Erythroblast (primary cell): ENCODE data around the gene TMEM190.

Source experiments
- DNase-seq, 2 experiments: peaks; one replicate each; lab custom pipeline; 2025; lab: John Stamatoyannopoulos, UW
- GATA1 ChIP-seq: IDR thresholded peaks from 2 replicates; pipeline ENCODE4 v1.6.1; 2011; ENCODE audit warnings: low read depth, mild to moderate bottlenecking, control low read depth, low read length, moderate library complexity
- POLR2A ChIP-seq: IDR thresholded peaks from 2 replicates; pipeline ENCODE4 v1.6.1; 2011; ENCODE audit warnings: mild to moderate bottlenecking, low read length

TMEM190 gene

DNA sequence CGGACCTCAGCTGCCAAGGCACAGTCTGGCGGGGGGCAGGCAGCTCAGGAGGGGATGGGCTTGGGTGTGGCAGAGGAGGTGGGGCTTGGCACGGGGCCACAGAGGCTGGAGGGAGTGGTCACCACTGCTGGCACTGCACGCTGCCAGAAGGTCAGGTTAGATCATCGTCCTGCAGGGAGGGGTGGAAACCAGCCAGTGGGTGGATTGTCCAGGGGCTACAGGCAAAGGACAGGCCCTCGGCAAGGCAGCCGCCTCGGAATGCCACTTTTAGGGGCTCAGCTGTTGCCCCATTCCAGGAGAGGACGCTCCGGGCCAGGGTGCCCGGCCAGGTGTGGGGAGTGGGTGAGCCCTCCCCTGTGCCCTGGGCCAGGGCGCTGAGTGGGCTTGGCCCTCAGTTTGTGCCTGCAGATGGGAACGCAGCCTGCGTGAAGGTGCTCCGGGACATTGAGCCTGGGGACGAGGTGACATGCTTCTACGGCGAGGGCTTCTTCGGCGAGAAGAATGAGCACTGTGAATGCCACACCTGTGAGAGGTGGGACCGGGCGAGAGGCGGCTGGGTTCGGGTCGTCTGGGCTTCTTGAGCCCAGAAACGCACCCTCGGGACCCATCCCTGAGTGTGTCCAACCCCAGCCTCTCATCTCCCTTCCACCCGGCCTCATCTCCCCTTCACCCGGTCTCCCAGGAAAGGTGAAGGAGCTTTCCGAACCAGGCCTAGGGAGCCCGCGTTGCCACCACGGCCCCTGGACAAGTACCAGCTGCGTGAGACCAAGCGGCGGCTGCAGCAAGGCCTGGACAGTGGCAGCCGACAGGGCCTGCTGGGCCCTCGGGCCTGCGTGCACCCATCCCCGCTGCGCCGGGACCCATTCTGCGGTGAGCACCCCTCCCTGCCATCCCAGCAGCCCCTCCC, 30.6 kb upstream of the TMEM190 start:
- no peak for TF ChIP-seq POLR2A
- TF ChIP-seq GATA1, result no peak
- DNase-seq, result peak; percentile 89 to 92

GRCh38 chr19:55346725-55347441, 29.7 kb upstream of the TMEM190 start:
- no peak for DNase-seq
- TF ChIP-seq POLR2A (no peak), GATA1 (no peak)

- DNase-seq, result no peak
- TF ChIP-seq GATA1, result no peak
- TF ChIP-seq POLR2A, result no peak
These were observed 29.1 kb upstream of the TMEM190 start for GRCh38 chr19:55347442-55348009.

DNA sequence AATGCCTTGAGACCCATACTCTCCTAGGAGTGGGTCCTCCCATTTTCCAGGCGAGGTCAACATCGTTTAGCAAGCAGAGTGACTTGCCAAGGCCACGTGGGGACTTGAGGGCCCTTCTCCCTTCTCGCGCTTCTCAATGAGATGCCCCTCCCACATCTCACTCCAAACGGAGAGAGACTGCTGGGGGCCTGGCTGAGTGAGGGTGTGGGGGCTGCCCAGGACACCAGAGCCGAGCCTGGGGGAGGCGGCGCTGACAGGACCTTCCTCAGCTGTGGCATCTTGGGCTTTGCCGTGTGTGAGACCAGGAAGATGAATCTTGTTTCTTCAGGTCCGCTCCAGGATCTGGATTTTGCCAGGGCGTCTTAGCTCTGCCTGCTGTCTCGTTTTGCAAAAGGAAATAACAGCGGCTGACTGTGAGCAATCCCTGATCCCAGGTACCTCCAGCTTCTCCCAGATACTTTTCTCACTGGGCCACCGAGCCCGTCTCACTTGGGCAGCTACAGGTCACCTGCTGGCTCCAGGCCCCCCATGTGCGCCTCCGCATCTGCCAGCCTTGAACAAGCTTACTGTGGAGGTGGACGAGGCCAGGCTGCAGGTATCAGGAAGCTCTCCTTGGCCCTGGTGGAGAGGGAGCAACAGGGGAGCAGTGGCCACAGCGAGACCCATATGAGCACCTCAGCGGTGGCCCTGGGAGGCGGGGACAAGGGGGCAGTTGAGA, 28.1 kb upstream of the TMEM190 start:
- no peak for DNase-seq
- TF ChIP-seq GATA1 (no peak), POLR2A (no peak)

GRCh38 chr19:55350620-55351315, 25.9 kb upstream of the TMEM190 start:
- TF ChIP-seq GATA1 (no peak), POLR2A (peak; percentile 19)
- DNase-seq, result no peak

GRCh38 chr19:55352040-55352439, 24.6 kb upstream of the TMEM190 start:
- TF ChIP-seq GATA1 (no peak), POLR2A (no peak)
- no peak for DNase-seq

GRCh38 chr19:55352549-55353145, 24.0 kb upstream of the TMEM190 start:
- TF ChIP-seq POLR2A (no peak), GATA1 (no peak)
- DNase-seq, result no peak

DNA sequence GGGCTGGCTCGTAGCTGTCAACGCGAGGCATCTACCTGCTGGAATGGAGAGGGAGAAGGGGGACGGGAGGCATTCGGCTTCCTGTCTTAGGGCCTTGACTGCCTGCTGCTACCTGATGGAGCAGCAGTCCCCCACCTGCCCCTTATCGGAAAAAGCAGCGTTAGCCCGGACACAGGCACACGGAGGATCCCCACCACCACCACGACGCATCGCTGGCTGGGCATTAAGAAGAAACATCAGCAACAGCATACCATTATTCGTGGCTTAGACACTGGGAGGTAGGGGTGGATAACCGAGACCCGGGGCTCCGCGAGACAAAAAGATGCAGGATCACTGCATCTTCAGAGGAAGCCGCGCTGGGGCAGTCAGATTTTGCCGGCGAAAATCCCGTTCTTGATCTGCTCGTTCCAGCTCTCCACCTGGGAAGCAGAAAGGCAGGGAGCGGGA, 23.2 kb upstream of the TMEM190 start:
- TF ChIP-seq GATA1, result no peak
- TF ChIP-seq POLR2A, result no peak
- DNase-seq, result no peak

- TF ChIP-seq POLR2A (no peak), GATA1 (no peak)
- peak; percentile 77 to 84 for DNase-seq
These were observed 22.6 kb upstream of the TMEM190 start for GRCh38 chr19:55353803-55354697.

DNA sequence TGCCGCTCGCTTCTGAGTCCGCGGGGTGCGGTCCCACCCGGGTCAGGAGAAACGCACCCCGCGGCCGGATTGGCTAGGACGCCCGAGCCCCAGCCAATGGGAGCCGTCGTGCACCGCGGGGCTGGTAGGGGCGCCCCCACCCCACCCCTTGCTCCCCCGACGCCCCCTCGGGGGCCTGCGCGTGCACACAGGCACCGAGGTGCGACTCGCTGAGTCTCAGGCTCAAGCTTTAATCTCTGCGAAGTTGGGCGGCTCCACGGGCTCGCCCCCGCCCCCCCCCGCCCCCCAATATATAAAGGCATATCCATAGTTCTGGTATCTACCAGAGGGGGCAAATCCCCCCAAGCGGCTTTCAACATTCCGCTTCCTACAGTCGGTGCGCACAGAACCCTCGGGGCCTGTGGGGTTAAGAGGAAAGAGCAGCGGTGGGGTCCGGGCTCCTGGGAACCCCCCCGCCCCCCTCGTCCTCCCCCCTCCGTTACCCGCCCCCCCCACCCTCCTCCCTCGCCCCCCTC, 21.9 kb upstream of the TMEM190 start, which contains the start of gene COX6B2:
Gene COX6B2 (minus strand): TSS at position 22 of the 515 bp plus-strand sequence. CDS start 198 bp downstream, outside the sequence.
- TF ChIP-seq POLR2A (no peak), GATA1 (no peak)
- peak in 1 of 2 experiments; percentile 31 for DNase-seq

GRCh38 chr19:55355213-55355821, 21.3 kb upstream of the TMEM190 start:
- TF ChIP-seq POLR2A, result no peak
- no peak for TF ChIP-seq GATA1
- no peak for DNase-seq
